T-cell (primary cell): ENCODE results near the gene MYMX. TPM values are rescaled to one million over a fixed set of nuclear protein-coding genes. Genes with fewer than 3 reads are reported as not detected.

Source experiments
- ATAC-seq, 4 experiments: fragments of 200-7000 bp in 3 of 4; fragments of 150-1000 bp in 1 of 4; cut with Tn5 transposase; replicated peaks in 1 of 4; 1 replicate in 3 of 4; 2 replicates in 1 of 4; pipeline ENCODE4 v1.10.0; 2021; ENCODE audit warnings: moderate library complexity in 3 of 4, mild to moderate bottlenecking in 2 of 4, moderate number of reproducible peaks in 1 of 4
- CTCF ChIA-PET, 2 donors: fragments of 300-600 bp; sonication (Branson Sonifier 250); formaldehyde crosslinking; loops; one replicate each; lab custom pipeline; 2022; ENCODE audit warnings: antibody characterized with exemption in 2 of 2; lab: Charles Lee
- POLR2A ChIA-PET, 2 donors: fragments of 300-600 bp; sonication (Branson Sonifier 250); formaldehyde crosslinking; loops; one replicate each; lab custom pipeline; 2022; ENCODE audit warnings: antibody characterized with exemption in 2 of 2; lab: Charles Lee
- DNase-seq, 35 experiments: peaks; one replicate each; pipeline versions ENCODE4 v3.0.0 to v3.0.0-alpha.2; 2013 to 2023
- H3K27ac ChIP-seq: one replicate; pipeline ENCODE4 v1.5.1; 2013; ENCODE audit warnings: low read length
- H3K27me3 ChIP-seq, 2 experiments: replicated peaks in 1 of 2; 1 replicate in 1 of 2; 2 replicates in 1 of 2; pipeline versions ENCODE4 v1.6.1 to v1.7.0; 2013; ENCODE audit warnings: low read length in 1 of 2, mixed read lengths in 1 of 2; ENCODE audit not compliant: control insufficient read depth in 2 of 2, insufficient read depth in 2 of 2; ENCODE audit errors: extremely low read depth in 1 of 2
- H3K36me3 ChIP-seq, 2 donors: 1 replicate in 1 of 2; 2 replicates in 1 of 2; pipeline versions ENCODE4 v1.6.1 to v1.7.0; 2013; ENCODE audit warnings: low read length in 1 of 2; ENCODE audit not compliant: control insufficient read depth in 2 of 2, insufficient read depth in 1 of 2; ENCODE audit errors: extremely low read depth in 1 of 2
- H3K4me1 ChIP-seq, 2 experiments: 1 replicate in 1 of 2; 2 replicates in 1 of 2; pipeline versions ENCODE4 v1.6.1 to v1.7.0; 2013; ENCODE audit warnings: low read length in 2 of 2, mixed read lengths in 1 of 2; ENCODE audit not compliant: insufficient read depth in 2 of 2, control insufficient read depth in 1 of 2; ENCODE audit errors: extremely low read depth in 1 of 2
- H3K4me3 ChIP-seq, 2 donors: 1 replicate in 1 of 2; 2 replicates in 1 of 2; pipeline versions ENCODE4 v1.5.1 to v1.7.0; 2013; ENCODE audit warnings: mild to moderate bottlenecking in 2 of 2, low read length in 1 of 2, moderate library complexity in 1 of 2; ENCODE audit not compliant: control insufficient read depth in 1 of 2; ENCODE audit errors: extremely low read depth in 1 of 2
- H3K9me3 ChIP-seq: 2 replicates; pipeline ENCODE4 v1.7.0; 2013
- H3K27ac Mint-ChIP-seq, 2 donors: one replicate each; pipeline ENCODE4 v1.8.0; 2020 to 2021; ENCODE audit warnings: mild to moderate bottlenecking in 2 of 2, mixed read lengths in 2 of 2
- H3K27me3 Mint-ChIP-seq, 2 donors: one replicate each; pipeline ENCODE4 v1.8.0; 2021 to 2022; ENCODE audit warnings: mixed read lengths in 2 of 2
- H3K36me3 Mint-ChIP-seq: one replicate; pipeline ENCODE4 v1.8.0; 2021; ENCODE audit warnings: mixed read lengths
- H3K4me1 Mint-ChIP-seq, 3 donors: one replicate each; pipeline ENCODE4 v1.8.0; 2020 to 2022; ENCODE audit warnings: mixed read lengths in 3 of 3, mild to moderate bottlenecking in 1 of 3
- H3K4me3 Mint-ChIP-seq, 3 donors: one replicate each; pipeline ENCODE4 v1.8.0; 2020 to 2022; ENCODE audit warnings: mild to moderate bottlenecking in 3 of 3, mixed read lengths in 3 of 3, moderate library complexity in 3 of 3
- H3K9me3 Mint-ChIP-seq, 3 donors: one replicate each; pipeline ENCODE4 v1.8.0; 2020 to 2022; ENCODE audit warnings: mixed read lengths in 3 of 3
- WGBS: methylation state at CpG from one replicate; pipeline ENCODE4 v1.1.5; 2013; ENCODE audit warnings: missing lambda C conversion rate; ENCODE audit not compliant: insufficient coverage; 5-methylcytosine and 5-hydroxymethylcytosine counted together
- total RNA-seq, 35 experiments: library from RNA in 6 of 35; stranded (reverse) in 6 of 35; fragments of 120-200 nt in 1 of 35; gene quantifications; one replicate each; pipeline versions ENCODE4 v1.2.1 to v1.2.4 and lab custom pipeline; 2013 to 2026

The MYMX gene
- total RNA-seq, 5 donors from 2014 or later (not counting 1 experiment from before 2014, with no cell fraction given), result not detected

DNA sequence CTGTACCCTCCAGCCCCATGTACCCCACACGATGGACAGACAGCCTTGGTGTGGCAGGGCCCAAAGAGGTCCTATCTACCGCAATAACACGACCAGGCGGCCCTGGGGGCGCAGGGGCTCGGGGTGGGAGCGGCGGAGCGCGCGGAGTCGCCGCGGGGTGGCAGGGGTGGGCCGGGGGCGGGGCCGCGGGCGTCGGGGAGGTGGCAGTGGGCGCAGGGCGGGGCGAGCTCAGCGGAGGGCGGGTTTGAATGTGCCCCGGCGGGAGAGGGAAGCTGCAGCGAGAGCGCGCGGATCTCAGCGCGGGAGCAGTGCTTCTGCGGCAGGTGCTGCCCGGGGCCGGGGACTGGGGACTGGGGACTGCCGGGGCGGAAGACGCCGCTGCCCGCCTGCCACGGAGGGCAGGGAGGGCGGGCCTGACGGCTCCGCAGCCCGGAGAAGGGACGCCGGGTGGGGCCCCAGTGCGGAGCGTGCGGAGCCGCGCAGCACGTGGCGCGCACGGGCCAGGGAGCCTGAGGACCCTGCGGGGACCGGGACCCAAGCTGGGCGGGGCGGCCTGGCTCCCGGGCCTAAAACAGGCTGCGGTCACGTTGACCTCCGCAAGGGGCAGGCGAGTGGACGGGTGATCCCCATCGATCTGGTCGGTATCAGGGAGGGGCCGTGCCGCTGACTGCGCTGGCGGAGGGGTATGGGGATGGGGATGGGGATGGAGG, 6.7 kb downstream of the MYMX start, which contains the start of gene SLC29A1:
Gene SLC29A1, plus strand, starts transcription at position 277 of the 710 bp plus-strand sequence. CDS start 3,719 bp downstream, outside the sequence.
- H3K36me3 Mint-ChIP-seq, result no peaks in the 10 kb centered on the region
- POLR2A ChIA-PET, result interaction anchor here in 1 of 2 donors (0.6 kb wide), 1 partner anchor 31 kb away, joined by 4 read pairs; no protein-coding TSS in a partner anchor
- DNase-seq (peak; percentile 68 to 89 (median 81)), ATAC-seq (peak; percentile 83 to 90 (median 87))
- peak within 1 kb of the TSS; percentile 75 to 88 (median 79) for H3K4me3 Mint-ChIP-seq
- peak within 1 kb of the TSS; percentile 39 to 57 for H3K27ac Mint-ChIP-seq
- CTCF ChIA-PET, result interaction anchor here (0.5 to 2.3 kb wide), 13 partner anchors 11 to 165 kb away, joined by 3 to 15 read pairs (median 4); partner anchors contain the start of genes HSP90AB1 (in 1 of the 2) and SLC35B2 (in 1 of the 2)
- Histone ChIP-seq H3K27me3 (peaks cover 0 to 31% of the 10 kb centered on the region in 2 experiments), H3K36me3 (no peaks in the 10 kb centered on the region), H3K9me3 (no peaks in the 10 kb centered on the region), H3K27ac (no peak within 1 kb of the TSS), H3K4me3 (peak within 1 kb of the TSS; percentile 53 to 69), H3K4me1 (peaks cover 9 to 40% of the 10 kb centered on the region in 2 experiments)
- H3K27me3 Mint-ChIP-seq, result peaks cover 0 to 7% of the 10 kb centered on the region in 2 donors
- H3K4me1 Mint-ChIP-seq, result peaks cover 21 to 38% (median 25%) of the 10 kb centered on the region in 3 donors
- under 1% methylated on average over 47 of the region's 73 CpGs for WGBS
- no peaks in the 10 kb centered on the region for H3K9me3 Mint-ChIP-seq

DNA sequence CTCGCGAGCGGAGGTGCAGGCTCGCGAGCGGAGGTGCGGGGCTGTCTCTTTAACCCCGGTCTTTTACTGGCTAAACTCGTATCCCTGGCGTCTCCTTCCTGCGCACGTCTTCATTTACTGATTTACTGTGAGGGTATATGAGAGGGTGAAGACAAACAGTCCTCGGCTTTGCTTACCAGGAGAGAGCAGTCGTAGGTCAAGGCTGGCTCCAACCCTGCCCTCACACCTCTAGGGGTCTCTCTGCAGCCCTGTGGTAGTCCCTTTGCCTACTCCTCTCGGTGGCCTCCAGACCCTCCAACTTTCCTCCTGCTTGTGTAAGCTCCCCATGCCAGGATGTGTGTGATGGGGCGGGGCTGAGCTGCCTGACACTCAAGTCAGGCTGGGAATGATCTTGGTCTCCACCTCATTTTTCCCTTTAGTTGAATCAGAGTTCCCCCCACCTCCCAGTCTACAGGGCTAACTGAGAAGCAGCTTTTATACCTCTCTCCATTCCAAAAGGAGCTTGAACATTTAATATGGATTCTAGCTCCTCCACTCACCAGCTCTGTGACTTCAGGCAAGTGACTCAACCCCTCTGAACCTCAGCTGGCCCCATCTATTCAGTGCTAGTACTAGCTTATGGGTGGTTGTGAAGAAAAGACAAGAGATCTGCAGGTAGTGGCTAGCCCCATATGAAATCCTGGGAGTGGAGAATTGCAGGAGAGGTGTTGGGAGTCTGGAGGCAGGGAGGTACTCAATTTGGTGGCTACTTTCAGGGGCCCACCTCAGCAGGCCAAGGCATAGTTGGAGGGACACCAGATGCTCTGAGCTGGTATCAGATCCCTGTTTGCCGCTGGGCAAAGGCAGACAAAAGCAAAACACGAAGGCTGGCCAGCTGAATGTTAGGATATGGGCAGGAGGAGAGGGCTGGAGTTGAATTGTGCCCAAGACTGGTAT, 7.6 kb downstream of the MYMX start:
- Mint-ChIP-seq H3K36me3 (no peaks in the 10 kb centered on the region), H3K27me3 (peaks cover 0 to 3% of the 10 kb centered on the region in 2 donors), H3K4me1 (peaks cover 17 to 33% (median 20%) of the 10 kb centered on the region in 3 donors), H3K4me3 (peak overlapping the region; percentile 73 to 88 (median 79)), H3K27ac (no peak overlapping the region), H3K9me3 (no peaks in the 10 kb centered on the region)
- 15% methylated on average over 10 of the region's 18 CpGs for WGBS
- Histone ChIP-seq H3K27me3 (peaks cover 0 to 23% of the 10 kb centered on the region in 2 experiments), H3K4me1 (peaks cover 7 to 33% of the 10 kb centered on the region in 2 experiments), H3K4me3 (peak overlapping the region; percentile 29 to 53), H3K36me3 (no peaks in the 10 kb centered on the region), H3K9me3 (no peaks in the 10 kb centered on the region), H3K27ac (no peak overlapping the region)
- peak in 1 of 35 experiments; percentile 7 for DNase-seq
- ChIA-PET CTCF (interaction anchor here (0.7 to 2.3 kb wide), 12 partner anchors 10 to 89 kb away, joined by 3 to 15 read pairs (median 4); partner anchors contain the start of genes AARS2 (in 1 of the 2), HSP90AB1 (in 1 of the 2) and SLC35B2 (in 1 of the 2)), POLR2A (interaction anchor here in 1 of 2 donors (0.6 kb wide), 2 partner anchors 14 to 31 kb away, joined by 3 to 4 read pairs; no protein-coding TSS in a partner anchor)
- ATAC-seq, result peak in 2 of 4 experiments; percentile 13 to 14

DNA sequence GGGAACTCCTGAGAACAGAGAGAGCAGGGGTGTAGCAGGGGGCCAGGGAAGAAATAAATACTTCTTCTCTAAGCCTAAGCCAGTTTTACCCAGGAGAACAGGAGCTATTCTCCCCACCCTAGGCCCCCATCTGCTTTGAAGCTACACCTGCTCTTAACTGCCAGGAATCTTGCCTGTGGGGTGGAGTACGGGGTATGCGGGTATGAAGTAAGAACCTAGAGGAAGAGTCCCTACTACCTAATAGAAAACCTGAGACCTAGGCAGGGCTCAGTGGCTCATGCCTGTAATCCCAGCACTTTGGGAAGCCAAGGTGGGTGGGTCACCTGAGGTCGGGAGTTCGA, 8.2 kb downstream of the MYMX start:
- Histone ChIP-seq H3K9me3 (no peaks in the 10 kb centered on the region), H3K27ac (no peak overlapping the region), H3K36me3 (no peaks in the 10 kb centered on the region), H3K4me3 (no peak overlapping the region), H3K4me1 (peaks cover 5 to 26% of the 10 kb centered on the region in 2 experiments), H3K27me3 (peaks cover 0 to 16% of the 10 kb centered on the region in 2 experiments)
- DNase-seq (no peak), ATAC-seq (no peak)
- 100% methylated on average over 2 of the region's 4 CpGs for WGBS
- H3K9me3 Mint-ChIP-seq, result no peaks in the 10 kb centered on the region
- ChIA-PET POLR2A (no interaction called here), CTCF (interaction anchor here (0.5 to 2.3 kb wide), 6 partner anchors 9 to 97 kb away, joined by 3 to 15 read pairs (median 4); partner anchors contain the start of genes AARS2 (in 1 of the 2), MRPL14 (in 1 of the 2), SLC35B2 (in 1 of the 2) and TMEM63B (in 1 of the 2))
- H3K27ac Mint-ChIP-seq, result no peak overlapping the region
- H3K27me3 Mint-ChIP-seq, result peaks cover 0 to 3% of the 10 kb centered on the region in 2 donors
- peak overlapping the region; percentile 28 to 88 (median 73) for H3K4me3 Mint-ChIP-seq
- H3K4me1 Mint-ChIP-seq, result peaks cover 17 to 30% (median 18%) of the 10 kb centered on the region in 3 donors
- no peaks in the 10 kb centered on the region for H3K36me3 Mint-ChIP-seq

DNA sequence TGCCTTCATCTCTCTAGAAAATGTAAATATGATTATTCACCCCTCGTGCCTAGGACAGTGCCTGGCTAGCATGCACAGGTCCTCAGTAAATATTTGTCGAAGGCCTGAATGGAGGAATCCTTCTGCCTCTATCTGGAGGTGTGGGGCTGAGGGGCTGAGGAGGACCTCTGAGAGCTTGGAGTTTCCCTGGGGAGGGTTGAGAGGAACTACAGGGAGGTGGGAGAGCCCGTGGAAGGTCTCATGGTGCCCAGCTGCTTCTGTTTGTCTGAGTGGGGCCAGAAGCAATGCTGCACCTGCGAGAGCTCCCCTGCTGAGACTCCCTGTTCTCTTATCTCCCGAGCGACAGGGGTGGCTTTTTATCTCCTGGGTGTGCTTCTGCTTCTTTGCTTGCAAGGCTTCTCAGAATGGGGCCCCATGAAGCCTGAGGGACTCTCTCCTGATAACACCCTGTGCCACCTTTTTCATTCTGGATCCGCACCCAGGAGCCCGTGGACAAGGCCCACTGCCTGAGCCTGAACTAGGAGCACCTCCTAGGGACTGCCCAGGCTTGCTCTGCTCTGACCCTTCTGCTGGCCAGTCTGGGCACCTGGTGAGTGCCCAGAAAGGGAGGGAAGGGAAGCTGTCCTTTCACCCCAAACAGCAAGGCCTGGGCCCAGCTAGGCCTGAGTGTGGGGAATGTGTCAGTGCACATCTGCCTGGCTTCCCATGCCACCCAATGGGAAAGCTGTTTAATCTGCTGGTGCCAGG, 9.0 kb downstream of the MYMX start:
- ATAC-seq, result no peak
- Histone ChIP-seq H3K36me3 (no peaks in the 10 kb centered on the region), H3K27me3 (peaks cover 0 to 12% of the 10 kb centered on the region in 2 experiments), H3K27ac (no peak overlapping the region), H3K4me1 (peaks cover 5 to 25% of the 10 kb centered on the region in 2 experiments), H3K9me3 (no peaks in the 10 kb centered on the region), H3K4me3 (no peak overlapping the region)
- no peak for DNase-seq
- 90% methylated on average over 6 of the region's 8 CpGs for WGBS
- Mint-ChIP-seq H3K4me1 (peaks cover 16 to 28% (median 17%) of the 10 kb centered on the region in 3 donors), H3K36me3 (no peaks in the 10 kb centered on the region), H3K4me3 (no peak overlapping the region), H3K27ac (no peak overlapping the region), H3K27me3 (peaks cover 0 to 3% of the 10 kb centered on the region in 2 donors), H3K9me3 (no peaks in the 10 kb centered on the region)
- ChIA-PET CTCF (no interaction called here), POLR2A (no interaction called here)

DNA sequence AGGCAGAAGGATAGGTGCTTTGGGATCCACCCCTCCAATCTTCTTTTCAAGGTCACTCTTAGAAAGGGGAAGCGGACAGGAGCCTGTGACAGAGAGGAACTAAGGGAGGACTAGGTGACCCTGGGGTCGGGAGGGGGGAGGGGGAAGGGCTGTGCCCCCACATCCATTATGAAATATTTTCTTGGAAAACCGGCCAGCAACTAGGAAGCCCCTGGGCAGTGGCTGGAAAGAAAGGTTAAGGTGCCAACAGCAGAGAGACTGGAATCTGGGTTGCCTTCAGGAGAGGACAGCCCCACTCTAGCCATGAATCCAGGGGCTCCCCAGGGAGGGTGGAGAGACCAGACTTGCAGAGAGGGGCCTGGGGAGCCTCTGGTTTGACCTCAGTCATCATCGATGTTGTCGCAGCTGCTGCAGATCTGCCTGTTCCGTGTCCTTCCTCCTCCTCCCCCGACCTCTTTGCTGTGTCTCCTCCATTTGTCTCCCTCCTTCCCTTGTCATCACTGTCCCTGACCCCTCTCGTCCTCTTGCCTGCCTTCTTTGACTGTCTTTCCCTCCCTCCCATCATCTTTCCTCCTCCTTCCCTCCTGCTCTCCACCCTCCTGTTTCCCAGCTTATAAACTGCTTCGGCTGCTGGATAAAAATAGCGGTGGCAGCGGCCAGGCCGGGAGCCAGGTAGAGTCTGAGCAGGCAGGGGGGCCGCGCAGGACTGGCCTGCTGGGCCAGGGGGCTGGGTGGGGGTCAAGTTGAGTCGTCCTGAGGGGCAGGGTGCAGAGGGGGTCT, 9.8 kb downstream of the MYMX start:
- WGBS, result 77% methylated on average over 6 of the region's 15 CpGs
- POLR2A ChIA-PET, result interaction anchor here in 1 of 2 donors (0.6 kb wide), 1 partner anchor 9 kb away, joined by 3 read pairs; no protein-coding TSS in a partner anchor

More for the DNA sequence above, 9.8 kb downstream of the MYMX start:
- Histone ChIP-seq H3K36me3 (no peaks in the 10 kb centered on the region), H3K27me3 (peaks cover 0 to 12% of the 10 kb centered on the region in 2 experiments), H3K27ac (no peak overlapping the region), H3K4me3 (no peak overlapping the region), H3K9me3 (no peaks in the 10 kb centered on the region), H3K4me1 (peaks cover 5 to 24% of the 10 kb centered on the region in 2 experiments)
- Mint-ChIP-seq H3K9me3 (no peaks in the 10 kb centered on the region), H3K27ac (no peak overlapping the region), H3K4me1 (peaks cover 16 to 23% (median 17%) of the 10 kb centered on the region in 3 donors), H3K36me3 (no peaks in the 10 kb centered on the region), H3K27me3 (no peaks in the 10 kb centered on the region), H3K4me3 (no peak overlapping the region)
- DNase-seq, result no peak
- CTCF ChIA-PET, result no interaction called here
- no peak for ATAC-seq
